ENCODE results near the gene KRTAP10-11. TPM values are rescaled to one million over a fixed set of nuclear protein-coding genes. Genes with fewer than 3 reads are reported as not detected.
"Not testable (repeated sequence)": the region's sequence is repeated elsewhere in the genome, so short reads cannot be mapped to it uniquely, and the experiment has no call there.

Gene KRTAP10-11
- total RNA-seq, 1 donor from 2014 or later, result not detected

- H3K36me3 ChIP-seq (ENCODE audit: control insufficient read depth, insufficient read depth, low read length), result no peaks in the 10 kb centered on the region
- FAIRE-seq (no peak), DNase-seq (ENCODE audit: low read depth) (no peak)
- H3K4me3 ChIP-seq (ENCODE audit: low read depth, low read length), result no peak overlapping the region
- H3K27me3 ChIP-seq (ENCODE audit: control insufficient read depth, insufficient read depth, low read length), result no peaks in the 10 kb centered on the region
- no peak for TF ChIP-seq CTCF (IDR thresholded peaks at IDR 0.05; ENCODE audit: insufficient read depth, low read length, severe bottlenecking)
Observed at GRCh38 chr21:44656868-44657267, 10.7 kb downstream of the KRTAP10-11 start.

GRCh38 chr21:44657635-44658540, 11.7 kb downstream of the KRTAP10-11 start, which contains the start of gene KRTAP12-3:
Gene KRTAP12-3, plus strand, starts transcription at chr21:44657932. Its CDS starts 48 bp downstream, at chr21:44657980.
- H3K4me3 ChIP-seq (ENCODE audit: low read depth, low read length), result no peak within 1 kb of the TSS
- no peaks in the 10 kb centered on the region for H3K27me3 ChIP-seq (ENCODE audit: control insufficient read depth, insufficient read depth, low read length)
- DNase-seq (ENCODE audit: low read depth) (no peak), FAIRE-seq (peak; percentile 68)
- TF ChIP-seq CTCF (IDR thresholded peaks at IDR 0.05; ENCODE audit: insufficient read depth, low read length, severe bottlenecking), result no peak
- H3K36me3 ChIP-seq (ENCODE audit: control insufficient read depth, insufficient read depth, low read length), result no peaks in the 10 kb centered on the region

- Histone ChIP-seq H3K4me3 (ENCODE audit: low read depth, low read length) (no peak overlapping the region), H3K27me3 (ENCODE audit: control insufficient read depth, insufficient read depth, low read length) (no peaks in the 10 kb centered on the region), H3K36me3 (ENCODE audit: control insufficient read depth, insufficient read depth, low read length) (no peaks in the 10 kb centered on the region)
- FAIRE-seq (no peak), DNase-seq (ENCODE audit: low read depth) (no peak)
- TF ChIP-seq CTCF (IDR thresholded peaks at IDR 0.05; ENCODE audit: insufficient read depth, low read length, severe bottlenecking), result no peak
Observed at GRCh38 chr21:44658541-44658910, 12.3 kb downstream of the KRTAP10-11 start.

- H3K36me3 ChIP-seq (ENCODE audit: control insufficient read depth, insufficient read depth, low read length), result no peaks in the 10 kb centered on the region
- H3K27me3 ChIP-seq (ENCODE audit: control insufficient read depth, insufficient read depth, low read length), result no peaks in the 10 kb centered on the region
- TF ChIP-seq CTCF (IDR thresholded peaks at IDR 0.05; ENCODE audit: insufficient read depth, low read length, severe bottlenecking), result no peak
- DNase-seq (ENCODE audit: low read depth) (no peak), FAIRE-seq (no peak)
- no peak overlapping the region for H3K4me3 ChIP-seq (ENCODE audit: low read depth, low read length)
Observed at GRCh38 chr21:44658913-44659595, 12.8 kb downstream of the KRTAP10-11 start.

GRCh38 chr21:44661567-44661966, 15.4 kb downstream of the KRTAP10-11 start:
- not testable (repeated sequence) for H3K27me3 ChIP-seq (ENCODE audit: control insufficient read depth, insufficient read depth, low read length); DNase-seq (ENCODE audit: low read depth); H3K36me3 ChIP-seq (ENCODE audit: control insufficient read depth, insufficient read depth, low read length); FAIRE-seq; H3K4me3 ChIP-seq (ENCODE audit: low read depth, low read length)

GRCh38 chr21:44664691-44665090, 18.5 kb downstream of the KRTAP10-11 start:
- H3K4me3 ChIP-seq (ENCODE audit: low read depth, low read length), result no peak overlapping the region
- no peaks in the 10 kb centered on the region for H3K27me3 ChIP-seq (ENCODE audit: control insufficient read depth, insufficient read depth, low read length)
- TF ChIP-seq CTCF (IDR thresholded peaks at IDR 0.05; ENCODE audit: insufficient read depth, low read length, severe bottlenecking), result no peak
- no peaks in the 10 kb centered on the region for H3K36me3 ChIP-seq (ENCODE audit: control insufficient read depth, insufficient read depth, low read length)
- DNase-seq (ENCODE audit: low read depth) (no peak), FAIRE-seq (no peak)
